Measurements from ENCODE around the gene NNT.

DNA sequence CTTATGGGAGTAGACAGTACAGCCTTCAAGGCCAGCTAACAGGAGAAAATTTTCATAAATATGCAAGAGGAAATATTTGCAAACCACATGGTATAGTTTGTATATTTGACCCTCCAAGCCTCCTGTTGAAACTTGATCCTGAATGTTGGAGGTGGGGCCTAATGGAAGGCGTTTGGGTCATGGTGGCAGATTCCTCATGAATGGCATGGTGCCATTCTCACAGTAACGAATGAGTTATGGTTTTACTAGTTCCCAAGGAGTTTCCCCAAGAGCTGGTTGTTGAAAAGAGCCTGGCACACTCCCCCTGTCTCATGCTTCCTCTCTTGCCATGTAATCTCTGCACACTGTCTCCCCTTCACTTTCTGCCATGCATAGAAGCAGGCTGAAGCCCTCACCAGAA, 42.9 kb upstream of the NNT start:
- TF ChIP-seq POLR2A (IDR thresholded peaks at IDR 0.05; ENCODE audit: low read depth, low read length) (no peak), POLR2AphosphoS5 (IDR thresholded peaks at IDR 0.05; ENCODE audit: low read depth, low read length) (no peak), TAF1 (IDR thresholded peaks at IDR 0.05; ENCODE audit: borderline replicate concordance, low read depth, low read length) (no peak)
